Measurements from ENCODE around the gene POU2F1. TPM values are rescaled to one million over a fixed set of nuclear protein-coding genes. Genes with fewer than 3 reads are reported as not detected.

Gene POU2F1
- total RNA-seq, 1 experiment from 2014 or later: 25.3 TPM

DNA sequence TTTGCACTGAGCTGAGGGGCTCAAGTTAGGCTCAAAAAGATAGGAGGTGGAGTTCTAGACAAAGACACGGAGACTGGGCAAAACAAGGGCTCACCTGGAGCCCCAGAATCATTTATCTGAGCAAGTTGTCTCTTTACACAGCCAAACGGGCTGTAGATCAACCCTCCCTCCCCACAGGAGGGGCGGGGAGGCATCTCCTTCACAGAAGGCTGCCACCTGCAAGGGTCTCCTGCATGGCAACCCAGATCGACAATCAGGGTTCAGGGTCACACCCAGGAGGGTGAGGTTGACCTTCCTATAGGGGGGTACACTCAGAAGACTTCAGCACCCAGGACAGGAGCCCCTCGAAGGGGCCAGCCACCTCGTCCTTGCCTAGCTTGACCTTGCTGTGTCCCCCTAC is 213.6 kb downstream of the POU2F1 start:
- intact Hi-C loops (cut with micrococcal nuclease; ENCODE audit: unreplicated experiment): loop anchor here (10.0 kb wide), 1 partner anchor 310 kb away; no protein-coding TSS in a partner anchor
- CTCF ChIA-PET: interaction anchor here (0.7 kb wide), 1 partner anchor 358 kb away, joined by 7 read pairs; no protein-coding TSS in a partner anchor

DNA sequence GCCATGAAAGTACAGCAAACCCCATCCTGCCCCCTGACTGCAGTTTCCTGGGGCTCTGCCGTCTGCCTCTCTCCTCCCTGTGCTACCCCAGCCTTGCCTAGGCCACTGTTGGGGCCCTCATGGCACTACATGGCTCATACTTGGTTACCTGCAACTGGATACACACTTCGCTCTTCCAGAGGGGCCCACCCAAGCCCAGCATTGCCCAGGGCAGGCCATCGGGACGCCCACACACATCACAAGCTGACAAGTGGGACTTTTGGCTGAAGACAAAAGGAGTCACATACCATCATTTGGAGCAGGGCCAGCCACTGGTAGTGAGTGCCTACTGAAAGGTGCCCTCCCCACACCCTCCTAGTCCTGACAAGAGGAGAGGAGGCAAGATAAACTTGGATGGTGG is 214.8 kb downstream of the POU2F1 start:
- Mint-ChIP-seq H3K36me3 (ENCODE audit: insufficient read depth, unreplicated experiment) (peaks cover 8% of the 10 kb centered on the region), H3K4me3 (ENCODE audit: low read depth, unreplicated experiment) (no peak overlapping the region), H3K4me1 (ENCODE audit: low read depth, unreplicated experiment) (no peaks in the 10 kb centered on the region), H3K9me3 (ENCODE audit: low read depth, unreplicated experiment) (no peaks in the 10 kb centered on the region), H3K27ac (ENCODE audit: unreplicated experiment) (no peak overlapping the region), H3K27me3 (ENCODE audit: unreplicated experiment) (no peaks in the 10 kb centered on the region)
- no TSS peak for BruUV-seq (replicated peaks)
- TF ChIP-seq, protein P1, sequence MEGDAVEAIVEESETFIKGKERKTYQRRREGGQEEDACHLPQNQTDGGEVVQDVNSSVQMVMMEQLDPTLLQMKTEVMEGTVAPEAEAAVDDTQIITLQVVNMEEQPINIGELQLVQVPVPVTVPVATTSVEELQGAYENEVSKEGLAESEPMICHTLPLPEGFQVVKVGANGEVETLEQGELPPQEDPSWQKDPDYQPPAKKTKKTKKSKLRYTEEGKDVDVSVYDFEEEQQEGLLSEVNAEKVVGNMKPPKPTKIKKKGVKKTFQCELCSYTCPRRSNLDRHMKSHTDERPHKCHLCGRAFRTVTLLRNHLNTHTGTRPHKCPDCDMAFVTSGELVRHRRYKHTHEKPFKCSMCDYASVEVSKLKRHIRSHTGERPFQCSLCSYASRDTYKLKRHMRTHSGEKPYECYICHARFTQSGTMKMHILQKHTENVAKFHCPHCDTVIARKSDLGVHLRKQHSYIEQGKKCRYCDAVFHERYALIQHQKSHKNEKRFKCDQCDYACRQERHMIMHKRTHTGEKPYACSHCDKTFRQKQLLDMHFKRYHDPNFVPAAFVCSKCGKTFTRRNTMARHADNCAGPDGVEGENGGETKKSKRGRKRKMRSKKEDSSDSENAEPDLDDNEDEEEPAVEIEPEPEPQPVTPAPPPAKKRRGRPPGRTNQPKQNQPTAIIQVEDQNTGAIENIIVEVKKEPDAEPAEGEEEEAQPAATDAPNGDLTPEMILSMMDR (IDR thresholded peaks at IDR 0.05; ENCODE audit: unreplicated experiment): no peak
- DNase-seq: no peak
- intact Hi-C loops (cut with micrococcal nuclease; ENCODE audit: unreplicated experiment): loop anchor here (10.0 kb wide), 1 partner anchor 311 kb away; no protein-coding TSS in a partner anchor
- CTCF ChIA-PET: no interaction called here

More for the DNA sequence above, 213.6 kb downstream of the POU2F1 start:
- BruUV-seq (replicated peaks): no TSS peak
- Mint-ChIP-seq H3K4me3 (ENCODE audit: low read depth, unreplicated experiment) (no peak overlapping the region), H3K9me3 (ENCODE audit: low read depth, unreplicated experiment) (no peaks in the 10 kb centered on the region), H3K4me1 (ENCODE audit: low read depth, unreplicated experiment) (no peaks in the 10 kb centered on the region), H3K27me3 (ENCODE audit: unreplicated experiment) (no peaks in the 10 kb centered on the region), H3K36me3 (ENCODE audit: insufficient read depth, unreplicated experiment) (peaks cover 3% of the 10 kb centered on the region), H3K27ac (ENCODE audit: unreplicated experiment) (no peak overlapping the region)
- no peak for DNase-seq
- TF ChIP-seq, protein P1 (IDR thresholded peaks at IDR 0.05; ENCODE audit: unreplicated experiment): no peak

DNA sequence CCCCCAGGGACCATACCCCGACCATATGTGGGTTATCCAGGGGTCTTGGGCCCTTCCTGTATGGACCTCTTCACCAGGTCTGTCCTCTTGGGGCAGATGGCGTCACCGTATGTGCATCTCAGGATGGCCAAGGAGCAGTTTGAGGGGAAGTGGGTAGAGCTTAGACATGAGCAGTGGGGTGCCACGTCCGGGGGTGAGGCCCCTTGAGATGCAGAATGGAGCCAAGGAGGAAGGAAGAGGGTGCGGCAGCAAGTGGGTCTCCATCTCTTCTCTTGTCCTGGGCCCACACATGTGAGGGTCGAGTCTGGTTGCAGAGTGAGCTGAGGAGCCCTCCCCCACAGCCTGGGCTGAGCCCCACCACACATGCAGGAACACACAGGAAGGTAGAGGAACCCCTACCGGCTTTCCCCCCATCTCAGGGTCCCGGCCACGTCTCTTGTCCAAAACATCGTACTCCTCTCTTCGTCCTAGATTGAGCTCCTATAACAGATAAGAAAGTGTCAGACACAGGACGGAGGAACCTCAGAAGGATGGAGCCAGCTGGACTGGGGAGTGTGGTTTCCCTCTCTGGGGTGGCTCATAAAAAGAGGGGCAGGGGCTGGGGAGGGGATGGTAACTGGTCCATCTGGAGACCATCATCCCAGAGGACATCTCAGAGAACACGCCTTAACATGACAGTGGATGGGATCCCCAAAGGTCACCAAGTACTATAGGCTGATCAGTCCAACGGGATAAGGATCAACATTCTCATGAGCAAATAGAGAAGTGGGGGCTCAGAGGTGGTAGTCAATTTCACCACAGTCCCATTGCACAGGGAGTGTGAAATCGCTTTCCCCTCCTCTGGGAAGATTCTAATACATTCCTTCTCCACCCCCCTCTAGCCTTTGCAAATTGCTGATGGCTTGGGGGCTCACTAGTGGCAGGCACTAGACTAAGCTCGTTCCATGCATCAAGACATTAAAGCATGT is 217.8 kb downstream of the POU2F1 start:
- no peak for DNase-seq
- no peaks in the 10 kb centered on the region for H3K27me3 Mint-ChIP-seq (ENCODE audit: unreplicated experiment)
- intact Hi-C loops (cut with micrococcal nuclease; ENCODE audit: unreplicated experiment): loop anchor here (10.0 kb wide), 1 partner anchor 314 kb away; no protein-coding TSS in a partner anchor
- H3K9me3 Mint-ChIP-seq (ENCODE audit: low read depth, unreplicated experiment): no peaks in the 10 kb centered on the region
- H3K36me3 Mint-ChIP-seq (ENCODE audit: insufficient read depth, unreplicated experiment): peaks cover 8% of the 10 kb centered on the region
- H3K4me3 Mint-ChIP-seq (ENCODE audit: low read depth, unreplicated experiment): peak overlapping the region; percentile 65
- no peak overlapping the region for H3K27ac Mint-ChIP-seq (ENCODE audit: unreplicated experiment)
- TF ChIP-seq, protein P1 (IDR thresholded peaks at IDR 0.05; ENCODE audit: unreplicated experiment): no peak
- CTCF ChIA-PET: interaction anchor here (1.0 to 1.2 kb wide), 3 partner anchors 9 to 218 kb away, joined by 3 to 4 read pairs (median 3); partner anchors contain the start of gene POU2F1
- BruUV-seq (replicated peaks): no TSS peak
- peaks cover 19% of the 10 kb centered on the region for H3K4me1 Mint-ChIP-seq (ENCODE audit: low read depth, unreplicated experiment)

DNA sequence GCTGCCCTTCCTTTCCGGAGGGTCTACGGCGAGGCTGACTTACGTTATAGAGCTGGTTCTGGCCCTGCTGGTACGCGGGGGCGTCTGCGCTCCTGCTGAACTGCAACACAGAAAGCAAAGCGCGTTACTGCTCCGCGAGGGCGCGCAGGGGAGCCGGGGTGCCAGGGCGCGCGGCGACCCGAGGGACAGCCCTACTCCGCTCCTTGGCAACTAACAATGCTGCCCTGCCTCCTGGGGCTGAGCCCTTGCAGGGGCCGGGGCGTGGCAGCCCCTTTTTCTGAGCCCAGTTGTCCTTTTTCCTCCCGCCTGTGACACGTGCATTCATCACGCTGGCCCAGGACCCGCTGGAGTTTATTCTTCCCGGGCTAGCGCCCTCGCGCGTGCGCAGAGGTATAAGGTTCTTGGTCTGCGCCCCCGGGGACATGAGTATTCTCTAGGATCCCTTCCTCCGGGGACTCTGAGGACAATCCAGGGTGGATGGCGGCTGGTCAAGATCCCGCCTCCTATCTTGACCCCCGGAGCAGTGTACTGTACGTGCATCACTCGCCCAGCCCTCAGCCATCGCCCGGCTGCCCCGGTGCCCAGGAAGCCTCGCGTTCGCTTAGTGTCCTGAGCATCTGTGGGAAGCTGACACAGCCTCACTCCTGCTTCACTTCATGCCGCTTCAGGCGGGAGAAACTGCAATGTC is 218.8 kb downstream of the POU2F1 start:
- Mint-ChIP-seq H3K9me3 (ENCODE audit: low read depth, unreplicated experiment) (no peaks in the 10 kb centered on the region), H3K36me3 (ENCODE audit: insufficient read depth, unreplicated experiment) (peaks cover 8% of the 10 kb centered on the region), H3K4me1 (ENCODE audit: low read depth, unreplicated experiment) (peaks cover 19% of the 10 kb centered on the region), H3K27me3 (ENCODE audit: unreplicated experiment) (no peaks in the 10 kb centered on the region), H3K27ac (ENCODE audit: unreplicated experiment) (no peak overlapping the region), H3K4me3 (ENCODE audit: low read depth, unreplicated experiment) (peak overlapping the region; percentile 65)
- peak; percentile 64 for DNase-seq
- TF ChIP-seq, protein P1 (IDR thresholded peaks at IDR 0.05; ENCODE audit: unreplicated experiment): no peak
- CTCF ChIA-PET: interaction anchor here (1.0 to 1.2 kb wide), 3 partner anchors 8 to 219 kb away, joined by 3 to 4 read pairs (median 3); partner anchors contain the start of gene POU2F1
- BruUV-seq (replicated peaks): no TSS peak
- intact Hi-C loops (cut with micrococcal nuclease; ENCODE audit: unreplicated experiment): loop anchor here (10.0 kb wide), 1 partner anchor 315 kb away; no protein-coding TSS in a partner anchor
